Measurements from ENCODE around the gene CRACR2B.

DNA sequence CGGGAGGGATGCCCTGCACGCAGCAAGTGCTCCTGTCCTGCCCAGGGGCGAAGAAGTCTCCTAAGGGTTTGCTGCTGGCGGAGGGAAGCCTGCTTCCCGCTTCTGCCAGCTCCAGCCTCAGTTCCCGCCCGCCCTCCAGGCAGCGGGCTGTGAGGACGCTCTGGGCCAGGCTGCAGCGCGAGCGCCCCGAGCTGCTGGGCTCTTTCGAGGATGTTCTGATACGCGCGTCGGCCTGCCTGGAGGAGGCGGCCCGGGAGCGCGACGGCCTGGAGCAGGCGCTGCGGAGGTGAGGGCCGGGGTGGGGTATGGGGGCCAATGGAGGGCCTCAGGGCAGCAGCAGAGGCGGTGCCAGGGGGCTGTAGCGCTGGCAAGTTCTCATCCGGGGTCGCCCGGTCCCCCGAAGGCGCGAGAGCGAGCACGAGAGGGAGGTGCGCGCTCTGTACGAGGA, 2.2 kb downstream of the CRACR2B start:
- no peak for TF ChIP-seq CTCF (conservative IDR thresholded peaks at IDR 0.05)
- TF ChIP-seq EZH2 (IDR thresholded peaks at IDR 0.05; ENCODE audit: low read depth), result no peak
